HG03378 (cell line): ENCODE results near the gene TPSD1.
"Not testable (repeated sequence)": the region's sequence is repeated elsewhere in the genome, so short reads cannot be mapped to it uniquely, and the experiment has no call there.

ENCODE experiments used
- ATAC-seq: cut with Tn5 transposase; IDR thresholded peaks from one replicate; pipeline ENCODE4 v1.9.1; 2021; ENCODE audit warnings: mild to moderate bottlenecking, moderate library complexity; ENCODE audit not compliant: unreplicated experiment

TPSD1 gene

DNA sequence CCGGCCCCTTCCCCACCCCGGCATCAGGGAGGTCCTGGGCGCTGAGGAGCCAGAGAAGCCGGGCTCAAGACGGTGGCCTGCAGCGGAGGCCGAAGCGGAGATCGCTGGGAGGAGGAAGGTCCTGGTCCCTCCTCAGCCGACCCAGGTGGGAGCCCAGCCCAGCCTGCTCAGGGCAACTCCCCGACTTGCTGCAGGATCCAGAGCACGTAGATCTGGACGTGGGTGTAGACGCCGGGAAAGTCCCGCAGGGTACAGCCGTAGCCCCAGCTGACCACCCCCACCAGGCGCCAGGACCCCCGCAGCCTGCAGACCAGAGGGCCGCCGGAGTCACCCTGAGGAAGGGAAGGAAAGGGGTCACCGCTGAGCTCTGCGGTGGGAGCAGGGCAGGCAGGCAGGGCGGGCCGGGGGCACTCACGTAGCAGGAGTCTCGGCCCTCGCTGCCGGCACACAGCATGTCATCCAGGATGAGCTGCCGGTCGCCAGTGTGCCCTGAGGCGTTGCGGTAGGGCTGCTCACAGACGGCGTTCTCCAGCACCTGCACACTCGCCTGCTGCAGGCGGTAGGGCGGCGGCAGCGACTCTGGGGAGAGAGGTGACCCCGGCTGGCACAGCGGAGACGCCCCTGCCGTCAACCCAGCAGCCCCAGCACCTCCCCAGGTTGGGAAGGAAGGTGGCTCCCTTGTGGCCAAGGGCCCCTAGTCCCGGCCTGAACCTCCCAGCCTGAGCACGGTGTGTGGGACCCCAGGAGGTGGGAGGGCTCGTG lies 5.4 kb downstream of the TPSD1 start:
- ATAC-seq, result no peak

DNA sequence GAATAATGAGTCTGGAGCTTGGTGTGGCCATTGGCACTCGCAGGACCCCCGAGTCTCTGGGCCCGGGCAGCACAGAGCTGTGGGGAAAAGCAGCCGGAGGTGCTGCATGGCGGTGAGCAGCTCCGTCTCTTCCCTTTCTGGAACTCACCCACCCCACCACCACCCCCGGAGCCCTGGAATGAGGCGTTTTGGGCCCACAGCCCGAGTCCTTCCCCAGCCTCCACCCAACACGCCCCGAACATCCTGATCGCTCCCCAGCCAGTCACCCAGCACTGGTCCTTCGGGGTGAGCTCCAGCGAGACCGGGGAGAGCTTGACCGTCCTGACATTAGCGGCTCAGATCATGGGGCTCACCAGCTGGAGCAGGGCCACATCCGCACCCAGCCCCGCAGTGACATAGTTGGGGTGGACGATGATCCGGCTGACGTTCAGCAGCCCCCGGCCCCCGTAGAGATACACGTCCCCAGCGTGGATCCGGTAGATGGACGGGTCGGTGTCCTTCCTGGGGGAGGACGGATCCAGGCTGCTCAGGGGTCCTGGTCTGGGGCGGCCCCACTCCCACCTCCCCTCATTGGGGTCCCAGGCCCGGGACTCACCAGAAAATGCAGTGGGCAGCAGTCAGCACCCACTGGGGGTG lies 6.5 kb downstream of the TPSD1 start:
- ATAC-seq, result no peak

DNA sequence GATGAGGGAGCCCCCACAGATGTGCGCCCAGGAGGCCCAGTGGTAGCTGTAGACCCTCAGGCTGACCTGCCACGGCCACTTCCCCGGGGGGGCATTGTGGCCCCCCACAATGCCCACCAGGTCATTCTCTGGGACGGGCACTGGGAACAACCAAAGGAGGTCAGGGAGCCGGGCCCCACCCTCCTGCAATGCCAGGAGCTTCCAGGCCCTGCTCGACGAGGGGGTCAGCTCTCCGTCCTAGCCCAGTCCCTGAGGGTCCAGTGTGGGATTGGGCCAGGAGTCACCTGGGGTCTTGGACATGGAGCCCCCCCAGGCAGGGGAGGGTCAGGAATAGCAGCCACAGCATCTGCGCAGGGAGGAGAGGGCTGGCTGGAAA lies 7.0 kb downstream of the TPSD1 start:
- ATAC-seq, result no peak

DNA sequence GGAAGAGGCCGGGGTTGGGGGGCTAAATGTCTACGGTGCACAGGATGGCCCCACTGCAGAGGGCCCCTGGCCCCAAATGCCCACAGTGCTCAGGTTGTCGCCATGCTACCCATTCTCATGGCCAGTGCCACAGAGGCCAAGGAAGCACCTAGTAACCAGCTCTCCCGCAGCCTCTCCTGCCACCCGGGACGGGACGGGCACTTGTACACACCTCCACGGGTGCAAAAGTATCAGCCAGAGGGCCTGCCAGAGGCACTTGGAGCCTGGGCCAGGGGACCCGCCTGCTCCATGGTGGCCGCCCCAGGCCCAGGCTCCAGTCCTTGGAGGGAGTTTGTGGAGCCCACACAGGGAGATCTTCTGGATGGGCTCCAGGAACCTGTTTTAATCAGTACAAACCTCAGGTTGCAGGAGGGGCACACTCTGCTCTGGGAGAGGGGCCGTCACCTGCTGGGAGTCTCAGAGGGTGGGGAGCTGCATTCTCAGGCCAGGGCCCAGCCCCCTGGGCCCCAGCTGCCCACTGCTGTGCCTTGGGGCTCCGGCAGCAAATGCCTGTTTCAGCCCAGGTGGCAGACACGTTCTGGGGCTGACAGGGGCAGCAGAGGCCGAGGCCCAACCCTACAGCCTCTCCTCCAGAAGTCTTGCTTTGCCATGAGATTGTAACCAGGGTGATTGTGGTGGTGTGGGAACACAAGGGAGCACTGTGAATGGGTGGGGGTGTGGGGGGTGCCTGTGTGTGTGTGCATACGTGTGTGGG lies 7.9 kb downstream of the TPSD1 start:
- no peak for ATAC-seq

DNA sequence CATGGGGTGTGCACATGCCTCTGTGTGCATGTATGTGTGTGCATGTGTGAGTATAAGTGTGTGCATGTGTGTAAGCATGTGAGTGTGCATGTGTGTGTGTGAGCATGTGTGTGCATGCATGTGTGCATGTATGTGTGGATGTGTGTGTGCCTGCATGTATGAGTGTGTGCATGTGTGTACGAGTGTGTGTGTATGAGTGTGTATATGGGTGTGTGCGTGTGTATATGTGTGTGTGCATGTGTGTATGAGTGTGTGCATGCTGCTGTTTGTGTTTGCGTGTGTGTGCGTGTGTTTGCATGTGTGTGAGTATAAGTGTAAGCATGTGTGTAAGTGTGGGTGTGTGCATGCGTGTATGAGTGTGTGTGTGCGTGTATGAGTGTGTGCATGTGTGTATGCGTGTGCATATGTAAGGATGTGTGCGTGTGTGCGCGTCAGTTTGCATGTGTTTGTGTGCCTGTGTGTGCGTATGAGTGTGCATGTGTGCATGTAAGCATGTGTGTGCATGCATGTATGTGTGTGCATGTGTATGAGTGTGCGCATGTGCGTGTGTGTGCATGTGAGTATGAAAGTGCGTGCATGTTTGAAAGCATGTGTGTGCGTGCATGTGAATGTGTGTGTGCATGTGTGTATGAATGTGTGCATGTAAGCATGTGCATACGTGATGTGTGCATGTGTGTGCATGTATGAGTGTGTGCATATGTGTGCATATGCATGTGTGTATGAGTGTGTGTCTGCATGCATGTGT lies 8.6 kb downstream of the TPSD1 start:
- ATAC-seq, result no peak

DNA sequence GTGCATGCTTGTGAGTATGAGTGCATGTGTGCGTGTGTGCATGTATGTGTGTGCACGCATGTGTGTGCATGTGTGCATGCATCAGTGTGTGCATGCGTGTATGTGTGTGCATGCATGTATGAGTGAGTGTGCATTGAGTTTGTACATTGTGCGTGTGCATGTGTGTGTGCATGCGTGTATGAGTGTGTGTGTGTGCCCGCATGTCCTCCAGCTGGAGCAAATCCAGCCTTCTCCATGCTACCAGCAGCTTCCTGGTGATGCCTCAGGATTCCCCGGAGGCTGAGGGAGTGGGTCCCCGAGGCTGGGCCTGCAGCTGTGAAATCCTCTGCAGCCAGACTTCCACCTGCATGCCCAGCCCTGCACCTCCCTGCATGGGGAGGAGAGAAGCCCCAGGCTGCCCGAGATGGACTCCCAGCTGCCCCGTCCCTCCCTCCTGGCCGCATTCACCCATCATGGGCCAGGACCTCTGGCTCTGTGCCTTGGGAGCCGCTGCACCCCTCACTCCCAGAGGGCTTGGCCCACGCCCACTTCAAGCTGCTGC lies 9.3 kb downstream of the TPSD1 start:
- ATAC-seq, result no peak

DNA sequence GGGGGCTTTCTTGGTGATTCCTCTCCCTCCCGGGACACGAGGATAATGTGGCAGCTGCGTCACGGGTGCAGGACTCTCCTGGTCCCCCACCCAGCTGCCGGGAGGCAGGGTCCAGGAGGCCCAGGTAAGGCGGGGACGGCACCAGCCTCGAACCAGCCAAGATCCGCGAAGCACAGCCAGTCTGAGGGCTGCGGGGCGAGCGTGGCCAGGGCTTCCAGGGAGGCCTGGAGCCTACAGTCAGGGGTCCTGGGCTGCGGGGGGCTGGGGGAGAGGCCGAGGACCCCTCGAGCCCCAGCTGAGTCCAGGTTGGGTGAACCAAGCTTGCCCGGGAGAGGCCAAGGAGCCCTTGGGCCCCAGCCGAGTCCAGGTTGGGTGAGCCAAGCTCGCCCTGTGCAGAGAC lies 10.0 kb downstream of the TPSD1 start:
- no peak for ATAC-seq

DNA sequence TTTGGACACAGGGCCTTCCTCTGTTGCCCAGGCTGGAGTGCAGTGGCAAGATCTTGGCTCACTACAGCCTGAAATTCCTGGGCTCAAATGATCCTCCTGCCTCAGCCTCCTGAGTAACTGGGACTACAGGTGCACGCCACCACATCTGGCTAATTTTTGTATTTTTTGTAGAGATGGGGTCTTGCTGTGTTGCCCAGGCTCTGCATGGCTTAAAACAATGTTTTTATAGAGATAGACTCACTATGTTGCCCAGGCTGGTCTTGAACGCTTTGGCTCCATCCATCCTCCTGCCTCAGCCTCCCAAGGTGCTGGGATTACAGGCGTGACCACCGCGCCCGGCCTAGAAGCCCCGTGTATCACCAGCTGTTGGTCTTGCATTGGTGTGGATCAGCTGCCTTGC lies 13.5 kb downstream of the TPSD1 start:
- not testable (repeated sequence) for ATAC-seq

DNA sequence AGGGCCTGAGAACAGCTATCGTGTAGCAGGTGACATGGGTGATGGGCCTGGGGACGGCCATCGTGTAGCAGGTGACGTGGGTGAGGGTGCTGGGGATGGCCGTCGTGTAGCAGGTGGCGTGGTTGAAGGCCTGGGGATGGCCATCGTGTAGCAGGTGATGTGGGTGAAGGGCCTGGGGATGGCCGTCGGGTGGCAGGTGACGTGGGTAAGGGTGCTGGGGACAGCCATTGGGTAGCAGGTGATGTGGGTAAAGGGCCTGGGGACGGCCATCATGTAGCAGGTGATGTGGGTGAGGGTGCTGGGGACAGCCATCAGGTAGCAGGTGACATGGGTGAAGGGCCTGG lies 15.5 kb downstream of the TPSD1 start:
- no peak for ATAC-seq

DNA sequence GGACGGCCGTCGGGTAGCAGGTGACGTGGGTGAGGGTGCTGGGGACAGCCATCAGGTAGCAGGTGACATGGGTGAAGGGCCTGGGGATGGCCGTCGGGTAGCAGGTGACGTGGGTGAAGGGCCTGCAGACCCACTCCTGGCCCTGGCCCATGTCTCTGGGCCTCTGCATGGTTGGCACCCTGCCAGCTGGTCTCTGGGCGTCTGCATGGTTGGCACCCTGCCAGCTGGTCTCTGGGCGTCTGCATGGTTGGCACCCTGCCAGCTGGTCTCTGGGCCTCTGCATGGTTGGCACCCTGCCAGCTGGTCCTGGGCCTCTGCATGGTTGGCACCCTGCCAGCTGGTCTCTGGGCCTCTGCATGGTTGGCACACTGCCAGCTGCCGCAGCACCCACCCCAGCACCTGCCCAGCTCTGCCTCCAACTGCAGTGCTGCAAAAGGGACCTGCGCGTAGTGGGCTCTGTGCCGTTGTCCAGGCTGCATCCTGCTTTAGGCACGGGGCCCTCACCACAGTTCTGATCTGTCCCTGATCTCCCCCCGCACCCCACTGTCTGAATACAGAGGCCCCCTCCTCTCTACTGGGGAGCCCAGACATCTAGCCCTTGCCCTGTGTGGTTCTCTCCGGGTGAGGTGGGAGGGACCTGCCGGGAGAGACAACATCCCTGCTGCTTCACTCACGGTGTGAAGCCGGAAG lies 16.0 kb downstream of the TPSD1 start:
- not testable (repeated sequence) for ATAC-seq

DNA sequence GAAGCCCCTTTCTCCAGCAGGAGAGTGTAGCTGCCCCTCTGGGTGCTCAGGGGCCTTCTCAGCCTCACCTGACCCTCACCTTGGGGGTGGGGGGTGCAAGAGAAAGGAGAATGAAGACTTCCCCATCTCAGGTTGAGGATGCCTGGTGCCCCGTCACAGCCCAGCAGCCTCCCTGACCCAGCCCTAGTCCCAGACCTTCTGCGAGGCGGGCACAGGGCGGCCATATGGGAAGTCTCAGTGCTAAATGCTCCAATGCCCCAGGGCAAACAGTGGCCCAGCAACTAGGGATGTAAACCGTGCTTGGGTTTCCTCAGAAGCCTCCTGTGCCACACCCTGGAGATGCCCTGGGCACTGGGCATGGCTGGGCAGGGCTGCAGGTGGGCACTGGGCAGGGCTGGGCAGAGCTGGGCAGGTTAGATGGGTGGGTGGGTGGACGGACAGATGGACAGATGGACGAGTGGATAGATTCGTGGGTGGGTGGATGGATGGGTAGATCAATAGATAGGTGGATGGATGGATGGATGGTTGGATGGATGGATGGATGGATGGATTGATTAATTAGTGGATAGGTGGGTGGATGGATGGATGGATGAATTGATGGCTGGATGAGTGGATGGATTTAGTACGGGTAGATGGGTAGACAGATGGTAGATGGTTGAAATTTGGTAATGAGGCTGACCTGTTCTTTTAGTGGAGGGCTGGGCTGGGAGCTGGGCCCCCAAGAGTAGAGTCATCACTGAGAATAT lies 16.8 kb downstream of the TPSD1 start:
- ATAC-seq, result no peak

DNA sequence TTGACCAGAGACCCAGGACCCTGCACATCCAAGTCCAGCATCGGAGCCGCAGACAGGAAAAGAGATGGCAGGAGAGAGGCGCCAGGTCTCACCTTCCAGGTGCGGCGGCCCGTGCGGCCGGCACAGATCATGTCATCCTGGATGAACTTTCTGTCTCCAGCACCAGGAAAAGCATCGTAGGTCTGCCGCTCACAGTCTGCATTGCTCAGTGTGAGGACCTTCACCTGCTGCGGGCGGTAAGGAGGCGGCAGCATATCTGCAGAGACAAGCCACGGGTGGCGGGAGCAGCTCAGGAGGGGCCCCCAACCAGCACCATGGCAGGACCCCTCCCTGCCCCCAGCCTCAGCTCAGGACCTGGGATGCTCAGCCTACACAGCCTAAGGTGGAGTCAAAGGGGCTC lies 17.9 kb downstream of the TPSD1 start:
- ATAC-seq, result no peak

DNA sequence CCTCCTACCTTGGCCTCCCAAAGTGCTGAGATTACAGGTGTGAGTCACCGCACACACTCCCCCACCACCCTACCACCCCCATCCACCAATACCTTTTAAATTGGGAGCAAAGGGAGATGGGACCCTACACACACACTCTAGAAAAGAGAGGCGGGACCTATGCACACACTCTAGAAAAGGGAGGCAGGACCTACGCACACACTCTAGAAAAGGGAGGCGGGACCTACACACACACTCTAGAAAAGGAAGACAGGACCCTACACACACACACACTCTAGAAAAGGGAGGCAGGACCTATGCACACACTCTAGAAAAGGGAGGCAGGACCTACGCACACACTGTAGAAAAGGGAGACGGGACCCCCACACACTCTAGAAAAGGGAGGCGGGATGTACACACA lies 18.9 kb downstream of the TPSD1 start:
- no peak for ATAC-seq

DNA sequence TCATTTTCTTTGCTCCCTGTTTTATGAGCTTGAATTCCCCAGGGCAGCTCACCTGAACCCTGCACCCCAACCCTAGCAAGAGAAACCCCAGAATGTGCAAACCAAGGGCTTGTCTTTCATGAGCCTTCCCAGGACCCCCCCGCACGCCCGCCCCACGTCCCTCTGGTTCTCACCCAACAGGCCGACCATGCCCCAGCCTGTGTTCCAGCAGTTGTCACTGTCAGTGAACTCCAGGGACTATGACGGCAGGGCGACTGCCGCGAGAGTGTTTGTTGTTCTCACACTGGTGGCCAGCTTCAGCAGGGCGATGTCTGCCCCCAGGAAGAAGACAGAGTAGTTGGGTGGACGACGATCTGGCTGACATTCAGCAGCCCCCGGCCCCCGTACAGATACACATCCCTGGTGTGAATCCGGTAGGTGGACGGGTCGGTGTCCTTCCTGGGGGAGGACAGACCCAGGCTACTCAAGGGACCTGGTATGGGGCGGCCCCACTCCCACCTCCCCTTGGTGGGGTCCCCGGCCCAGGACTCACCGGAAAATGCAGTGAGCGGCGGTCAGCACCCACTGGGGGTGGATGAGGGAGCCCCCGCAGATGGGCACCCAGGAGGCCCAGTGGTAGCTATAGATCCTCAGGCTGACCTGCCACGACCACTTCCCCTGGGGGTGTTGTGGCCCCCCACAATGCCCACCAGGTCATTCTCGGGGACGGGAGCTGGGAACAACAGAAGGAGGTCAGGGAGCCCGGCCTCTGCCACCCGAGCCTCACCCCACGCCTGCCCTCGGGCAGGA lies 20.1 kb downstream of the TPSD1 start:
- ATAC-seq, result no peak

DNA sequence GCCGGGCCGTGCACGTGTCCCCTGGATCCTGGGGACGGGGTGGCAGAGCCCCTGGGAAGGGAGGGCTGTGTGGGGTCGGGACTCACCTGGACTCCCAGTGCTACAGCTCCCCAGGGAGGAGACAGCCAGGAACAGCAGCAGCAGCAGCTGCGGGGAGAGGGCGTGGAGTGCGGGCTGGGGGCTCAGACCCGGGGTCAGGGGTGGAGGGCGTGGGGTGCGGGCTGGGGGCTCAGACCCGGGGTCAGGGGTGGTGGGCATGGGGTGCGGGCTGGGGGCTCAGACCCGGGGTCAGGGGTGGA lies 20.7 kb downstream of the TPSD1 start:
- ATAC-seq, result no peak

DNA sequence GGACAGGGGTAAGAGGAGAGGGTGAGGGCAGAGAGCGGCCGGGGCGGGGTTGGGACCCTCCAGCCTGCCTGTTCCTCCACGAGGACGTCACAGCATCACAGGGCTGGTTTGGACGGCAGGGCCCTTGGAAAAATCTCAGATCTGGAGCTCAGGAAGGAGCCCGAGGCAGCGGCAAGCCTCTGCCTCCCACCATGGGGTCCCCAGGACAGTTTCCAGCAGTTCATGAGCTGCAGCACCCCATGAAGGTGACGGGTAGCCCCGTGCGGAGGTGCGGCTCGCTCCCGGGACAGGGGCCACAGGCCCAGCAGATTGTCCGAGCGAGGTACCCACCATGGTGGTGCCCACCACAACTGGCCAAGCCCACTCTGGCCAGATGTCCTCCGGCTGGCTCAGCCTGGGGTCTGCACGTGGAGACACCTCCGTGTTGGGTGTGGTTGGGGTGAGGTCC lies 21.3 kb downstream of the TPSD1 start:
- no peak for ATAC-seq

DNA sequence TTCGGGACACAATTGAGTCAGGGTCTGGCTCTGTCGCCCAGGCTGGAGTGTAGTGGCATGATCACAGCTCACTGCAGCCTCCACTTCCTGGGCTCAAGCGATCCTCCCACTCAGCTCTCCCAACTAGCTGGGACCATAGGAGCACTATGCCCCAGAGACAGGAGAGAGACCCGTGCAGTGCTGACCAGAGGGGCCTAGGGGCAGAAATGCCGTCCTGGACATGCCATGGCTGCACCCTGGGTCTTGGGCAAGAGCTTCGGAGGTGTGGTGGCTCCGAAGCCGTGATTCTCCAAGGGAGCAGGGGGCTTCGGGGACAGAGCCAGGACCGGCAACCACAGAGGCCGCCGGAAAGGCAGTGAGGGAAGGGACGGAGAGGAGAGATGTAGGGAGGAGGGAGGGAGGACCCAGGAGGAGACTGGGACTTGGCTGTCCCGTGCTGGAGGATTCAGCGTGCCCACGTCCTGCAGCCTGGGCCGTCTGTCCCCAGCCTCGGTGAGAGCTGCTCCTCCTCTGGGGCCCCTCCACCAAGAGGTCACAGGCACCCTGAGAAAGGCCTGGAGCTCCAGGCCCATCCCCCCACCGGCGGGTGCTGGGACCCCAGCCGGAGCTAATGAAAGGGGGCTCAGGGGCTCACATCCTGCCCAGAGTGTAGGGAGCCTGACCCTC lies 21.9 kb downstream of the TPSD1 start:
- ATAC-seq, result no peak

DNA sequence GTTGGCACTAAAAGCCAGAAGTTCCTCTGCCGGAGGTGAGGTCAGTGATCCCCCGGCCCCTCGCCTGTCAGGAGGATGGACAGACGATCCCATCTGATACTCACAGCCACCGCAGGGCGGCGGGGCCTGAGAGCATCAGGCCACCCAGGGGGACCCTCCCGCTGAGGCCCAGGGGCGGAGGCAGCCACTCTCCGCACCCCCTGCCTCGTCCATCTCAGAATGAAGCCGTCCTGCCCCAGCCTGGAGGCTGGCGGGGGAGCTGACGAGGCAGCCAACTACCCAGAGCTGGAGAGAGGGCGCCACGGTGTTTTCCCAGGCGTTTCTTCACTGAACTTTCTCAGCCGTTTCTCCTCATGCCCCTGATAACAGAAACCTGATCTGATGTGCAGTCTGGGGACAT lies 22.6 kb downstream of the TPSD1 start:
- no peak for ATAC-seq
